ENCODE results near the gene EVI2A. TPM values are rescaled to one million over a fixed set of nuclear protein-coding genes. Genes with fewer than 3 reads are reported as not detected.

The EVI2A gene
- total RNA-seq, 1 donor from 2014 or later, result not detected

DNA sequence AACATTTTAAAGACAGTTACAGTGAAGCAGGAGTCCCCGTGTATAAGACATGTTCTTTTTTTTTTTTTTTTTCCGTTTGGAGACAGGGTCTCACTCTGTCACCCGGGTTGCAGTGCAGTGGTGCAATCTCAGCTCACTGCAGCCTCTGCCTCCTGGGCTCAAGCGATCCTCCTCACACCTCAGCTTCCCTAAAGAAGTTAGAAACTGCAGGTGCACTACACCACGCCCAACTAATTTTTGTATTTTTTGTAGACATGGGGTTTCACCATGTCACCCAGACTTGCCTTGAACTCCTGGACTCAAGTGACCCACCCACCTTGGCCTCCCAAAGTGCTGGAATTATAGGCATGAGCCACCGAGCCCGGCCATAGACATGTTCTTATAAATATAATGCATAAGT, 10.5 kb downstream of the EVI2A start:
- H3K27ac Mint-ChIP-seq, result no peak overlapping the region
- H3K36me3 Mint-ChIP-seq, result peaks cover 5% of the 10 kb centered on the region

DNA sequence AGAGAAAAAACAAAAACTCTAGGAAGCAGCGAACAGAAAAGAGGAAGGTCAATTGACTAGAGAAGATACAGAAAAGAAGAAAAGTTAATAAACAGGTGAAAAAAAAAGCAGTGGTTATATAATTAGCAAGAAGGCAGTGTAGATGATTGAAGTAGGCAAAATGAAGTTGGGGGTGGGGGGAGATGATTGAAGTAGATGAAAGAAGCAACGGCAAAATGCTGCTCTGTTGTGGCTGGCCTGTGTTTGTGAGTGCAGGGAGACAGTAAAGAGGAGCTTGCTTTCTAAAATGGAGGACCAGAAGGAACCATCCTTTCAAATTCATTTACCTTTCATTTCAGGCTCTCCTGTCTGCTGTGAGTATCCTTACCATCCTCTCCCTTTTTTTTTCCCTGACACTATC, 11.2 kb downstream of the EVI2A start:
- Mint-ChIP-seq H3K27me3 (ENCODE audit: low read depth) (no peaks in the 10 kb centered on the region), H3K4me3 (no peak overlapping the region), H3K4me1 (peaks cover 13% of the 10 kb centered on the region), H3K27ac (peak overlapping the region; percentile 14), H3K9me3 (no peaks in the 10 kb centered on the region), H3K36me3 (peaks cover 7% of the 10 kb centered on the region)
- no peak for DNase-seq (ENCODE audit: low spot score in 2 of 2, unreplicated experiment in 2 of 2)
- TF ChIP-seq, protein P1, sequence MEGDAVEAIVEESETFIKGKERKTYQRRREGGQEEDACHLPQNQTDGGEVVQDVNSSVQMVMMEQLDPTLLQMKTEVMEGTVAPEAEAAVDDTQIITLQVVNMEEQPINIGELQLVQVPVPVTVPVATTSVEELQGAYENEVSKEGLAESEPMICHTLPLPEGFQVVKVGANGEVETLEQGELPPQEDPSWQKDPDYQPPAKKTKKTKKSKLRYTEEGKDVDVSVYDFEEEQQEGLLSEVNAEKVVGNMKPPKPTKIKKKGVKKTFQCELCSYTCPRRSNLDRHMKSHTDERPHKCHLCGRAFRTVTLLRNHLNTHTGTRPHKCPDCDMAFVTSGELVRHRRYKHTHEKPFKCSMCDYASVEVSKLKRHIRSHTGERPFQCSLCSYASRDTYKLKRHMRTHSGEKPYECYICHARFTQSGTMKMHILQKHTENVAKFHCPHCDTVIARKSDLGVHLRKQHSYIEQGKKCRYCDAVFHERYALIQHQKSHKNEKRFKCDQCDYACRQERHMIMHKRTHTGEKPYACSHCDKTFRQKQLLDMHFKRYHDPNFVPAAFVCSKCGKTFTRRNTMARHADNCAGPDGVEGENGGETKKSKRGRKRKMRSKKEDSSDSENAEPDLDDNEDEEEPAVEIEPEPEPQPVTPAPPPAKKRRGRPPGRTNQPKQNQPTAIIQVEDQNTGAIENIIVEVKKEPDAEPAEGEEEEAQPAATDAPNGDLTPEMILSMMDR (IDR thresholded peaks at IDR 0.05; ENCODE audit: unreplicated experiment), result no peak

More for the DNA sequence above, 10.5 kb downstream of the EVI2A start:
- Mint-ChIP-seq H3K4me1 (peaks cover 13% of the 10 kb centered on the region), H3K9me3 (no peaks in the 10 kb centered on the region), H3K27me3 (ENCODE audit: low read depth) (no peaks in the 10 kb centered on the region), H3K4me3 (no peak overlapping the region)
- TF ChIP-seq, protein P1 (IDR thresholded peaks at IDR 0.05; ENCODE audit: unreplicated experiment), result no peak
- DNase-seq (ENCODE audit: low spot score in 2 of 2, unreplicated experiment in 2 of 2), result no peak

- peaks cover 5% of the 10 kb centered on the region for H3K9me3 Mint-ChIP-seq
- H3K4me1 Mint-ChIP-seq, result peaks cover 13% of the 10 kb centered on the region
- DNase-seq (ENCODE audit: low spot score in 2 of 2, unreplicated experiment in 2 of 2), result no peak
- no peak overlapping the region for H3K4me3 Mint-ChIP-seq
- TF ChIP-seq, protein P1 (IDR thresholded peaks at IDR 0.05; ENCODE audit: unreplicated experiment), result no peak
- no peaks in the 10 kb centered on the region for H3K27me3 Mint-ChIP-seq (ENCODE audit: low read depth)
- peaks cover 13% of the 10 kb centered on the region for H3K36me3 Mint-ChIP-seq
- H3K27ac Mint-ChIP-seq, result no peak overlapping the region
Observed at GRCh38 chr17:31309556-31309955, 11.9 kb downstream of the EVI2A start.

GRCh38 chr17:31308372-31309334, 12.8 kb downstream of the EVI2A start:
- peaks cover 13% of the 10 kb centered on the region for H3K4me1 Mint-ChIP-seq
- TF ChIP-seq, protein P1 (IDR thresholded peaks at IDR 0.05; ENCODE audit: unreplicated experiment), result no peak
- no peak overlapping the region for H3K4me3 Mint-ChIP-seq
- H3K36me3 Mint-ChIP-seq, result peaks cover 17% of the 10 kb centered on the region
- peaks cover 9% of the 10 kb centered on the region for H3K9me3 Mint-ChIP-seq
- peak overlapping the region; percentile 17 for H3K27ac Mint-ChIP-seq
- DNase-seq (ENCODE audit: low spot score in 2 of 2, unreplicated experiment in 2 of 2), result no peak
- H3K27me3 Mint-ChIP-seq (ENCODE audit: low read depth), result no peaks in the 10 kb centered on the region

DNA sequence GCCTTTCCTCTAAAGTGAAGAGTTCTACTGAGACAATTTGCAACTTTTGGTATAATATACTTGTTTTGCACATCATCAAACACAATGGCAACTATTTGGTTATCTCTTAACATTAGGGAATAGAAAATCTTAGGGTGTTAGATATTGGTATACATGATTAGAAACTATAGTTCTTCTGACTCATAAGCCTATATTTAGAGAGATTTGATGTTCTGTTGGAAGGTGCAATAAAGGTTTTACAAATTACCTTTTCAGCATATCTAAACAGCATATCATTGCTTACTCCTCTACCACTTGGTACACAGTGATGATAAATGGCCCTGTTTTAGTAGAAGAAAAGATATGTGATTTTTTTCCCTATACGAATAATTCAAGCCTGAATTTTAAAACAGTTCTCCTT, 13.8 kb downstream of the EVI2A start:
- peaks cover 9% of the 10 kb centered on the region for H3K9me3 Mint-ChIP-seq
- H3K27ac Mint-ChIP-seq, result no peak overlapping the region
- DNase-seq (ENCODE audit: low spot score in 2 of 2, unreplicated experiment in 2 of 2), result no peak
- no peaks in the 10 kb centered on the region for H3K27me3 Mint-ChIP-seq (ENCODE audit: low read depth)
- peaks cover 13% of the 10 kb centered on the region for H3K4me1 Mint-ChIP-seq
- no peak overlapping the region for H3K4me3 Mint-ChIP-seq
- H3K36me3 Mint-ChIP-seq, result peaks cover 17% of the 10 kb centered on the region
- TF ChIP-seq, protein P1 (IDR thresholded peaks at IDR 0.05; ENCODE audit: unreplicated experiment), result no peak

Measured in mesothelial cell of epicardium (in vitro differentiated cells).